Stimulated activated CD8-positive, alpha-beta memory T cell treated with anti-CD3 and anti-CD28 coated beads, Interleukin-7, amount 100 ng/mL, for 24 hours (primary cell): ENCODE data around the gene HACE1.
A peak's percentile ranks its signal among the peaks of the same experiment; 100 is the strongest.

Experiments
- DNase-seq: peaks from one replicate; pipeline ENCODE4 v3.0.0-alpha.2; 2020; ENCODE audit warnings: low read depth

Gene HACE1

GRCh38 chr6:104686550-104687175 is 173.1 kb downstream of the HACE1 start:
- DNase-seq, result no peak

GRCh38 chr6:104685871-104686549 is 173.7 kb downstream of the HACE1 start:
- DNase-seq, result no peak

- no peak for DNase-seq
These were observed 174.8 kb downstream of the HACE1 start for GRCh38 chr6:104684911-104685415.

GRCh38 chr6:104683809-104684208 is 175.9 kb downstream of the HACE1 start:
- DNase-seq, result no peak

- DNase-seq, result peak; percentile 54
These were observed 176.7 kb downstream of the HACE1 start for GRCh38 chr6:104682722-104683643.

GRCh38 chr6:104680539-104680938 is 179.2 kb downstream of the HACE1 start:
- DNase-seq, result no peak

- no peak for DNase-seq
These were observed 179.7 kb downstream of the HACE1 start for GRCh38 chr6:104679971-104680370.
